Measurements from ENCODE around the gene LRRK1.

DNA sequence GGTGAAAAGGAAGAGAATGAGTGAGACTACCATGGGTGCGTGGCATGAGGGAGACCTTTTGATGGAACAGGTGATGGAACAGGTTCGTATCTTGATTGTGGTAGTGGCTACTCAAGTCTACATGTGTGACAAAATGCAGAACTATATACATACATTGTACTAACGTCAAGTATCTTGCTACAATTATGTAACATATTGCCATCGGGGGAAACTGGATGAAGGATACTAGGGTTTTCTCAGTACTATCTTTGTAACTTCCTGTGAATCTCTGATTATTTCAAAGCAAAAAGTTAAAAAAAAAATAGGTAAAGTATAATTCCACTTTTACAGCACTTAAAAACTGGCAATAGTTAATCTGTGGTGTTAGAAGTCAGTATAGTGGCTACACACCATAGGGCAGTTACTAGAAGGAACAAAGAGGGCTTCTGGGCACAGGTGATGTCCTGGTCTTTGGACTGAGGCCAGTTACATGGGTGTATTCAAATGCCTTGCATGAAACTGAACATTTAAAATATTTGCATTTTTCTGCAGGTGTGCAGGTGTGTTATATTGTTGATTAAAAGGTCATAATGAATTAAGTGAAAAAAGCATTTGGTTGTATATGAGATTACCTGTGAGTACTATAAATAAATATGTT is 61.4 kb downstream of the LRRK1 start:
- TF ChIP-seq, protein P1, sequence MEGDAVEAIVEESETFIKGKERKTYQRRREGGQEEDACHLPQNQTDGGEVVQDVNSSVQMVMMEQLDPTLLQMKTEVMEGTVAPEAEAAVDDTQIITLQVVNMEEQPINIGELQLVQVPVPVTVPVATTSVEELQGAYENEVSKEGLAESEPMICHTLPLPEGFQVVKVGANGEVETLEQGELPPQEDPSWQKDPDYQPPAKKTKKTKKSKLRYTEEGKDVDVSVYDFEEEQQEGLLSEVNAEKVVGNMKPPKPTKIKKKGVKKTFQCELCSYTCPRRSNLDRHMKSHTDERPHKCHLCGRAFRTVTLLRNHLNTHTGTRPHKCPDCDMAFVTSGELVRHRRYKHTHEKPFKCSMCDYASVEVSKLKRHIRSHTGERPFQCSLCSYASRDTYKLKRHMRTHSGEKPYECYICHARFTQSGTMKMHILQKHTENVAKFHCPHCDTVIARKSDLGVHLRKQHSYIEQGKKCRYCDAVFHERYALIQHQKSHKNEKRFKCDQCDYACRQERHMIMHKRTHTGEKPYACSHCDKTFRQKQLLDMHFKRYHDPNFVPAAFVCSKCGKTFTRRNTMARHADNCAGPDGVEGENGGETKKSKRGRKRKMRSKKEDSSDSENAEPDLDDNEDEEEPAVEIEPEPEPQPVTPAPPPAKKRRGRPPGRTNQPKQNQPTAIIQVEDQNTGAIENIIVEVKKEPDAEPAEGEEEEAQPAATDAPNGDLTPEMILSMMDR (IDR thresholded peaks at IDR 0.05): no peak
- no peak for TF ChIP-seq POLR2A (IDR thresholded peaks at IDR 0.05)
